ENCODE data around the gene REC114.
"Not testable (repeated sequence)": the region's sequence is repeated elsewhere in the genome, so short reads cannot be mapped to it uniquely, and the experiment has no call there.

REC114 gene

GRCh38 chr15:73442968-73443367, at the start of gene REC114:
TSS of gene REC114 (plus strand) at chr15:73443164. CDS start at chr15:73443186, 22 bp downstream.
- no peak for DNase-seq

DNA sequence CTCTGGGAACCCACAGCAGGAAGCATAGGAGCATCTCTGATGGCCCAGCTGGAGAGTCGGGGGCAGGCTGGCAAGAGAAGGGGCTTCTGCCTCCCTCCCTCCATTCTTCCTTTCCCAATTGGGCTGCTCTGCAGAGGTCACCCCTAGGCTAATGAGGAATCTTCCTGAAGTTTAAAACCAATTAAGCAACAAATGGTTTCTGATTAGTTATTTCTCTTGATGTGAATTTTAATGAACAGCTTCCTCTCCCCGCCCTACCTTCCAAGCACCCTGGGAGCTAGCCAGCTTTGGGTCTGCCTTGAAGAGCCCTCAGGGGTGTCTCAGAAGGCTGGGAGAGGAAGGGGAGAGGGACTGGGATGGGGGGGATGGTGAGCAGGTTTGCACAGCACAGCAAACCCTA, 49.6 kb upstream of the REC114 start:
- no peak for DNase-seq

GRCh38 chr15:73394782-73395181, 48.2 kb upstream of the REC114 start:
- DNase-seq, result no peak

- no peak for DNase-seq
These were observed 47.3 kb upstream of the REC114 start for GRCh38 chr15:73395671-73396070.

- DNase-seq, result no peak
These were observed 45.5 kb upstream of the REC114 start for GRCh38 chr15:73397461-73397860.

- no peak for DNase-seq
These were observed 44.1 kb upstream of the REC114 start for GRCh38 chr15:73398861-73399260.

- DNase-seq, result not testable (repeated sequence)
These were observed 42.7 kb upstream of the REC114 start for GRCh38 chr15:73400222-73400621.

GRCh38 chr15:73403171-73403570, 39.8 kb upstream of the REC114 start:
- no peak for DNase-seq

DNA sequence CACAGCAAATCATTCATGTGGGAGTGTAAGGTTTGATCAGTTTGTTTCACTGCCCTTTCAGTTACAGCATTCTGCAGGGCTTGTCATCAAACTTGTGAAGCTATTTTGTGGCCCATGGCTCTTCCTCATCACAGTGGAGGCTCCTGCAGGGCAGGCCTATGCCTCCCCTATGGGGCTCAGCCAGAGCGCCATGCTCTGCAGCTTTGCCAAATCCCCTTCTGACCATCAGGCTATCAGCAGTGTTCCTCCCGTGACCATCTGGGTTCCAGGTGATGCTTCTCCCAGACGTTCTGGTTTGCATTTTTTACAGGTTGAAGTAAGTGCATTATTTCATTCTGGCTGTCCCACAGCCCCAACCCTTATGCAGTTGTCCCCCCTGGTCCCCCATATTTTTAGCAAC, 28.1 kb upstream of the REC114 start:
- DNase-seq, result no peak

GRCh38 chr15:73424506-73424905, 18.5 kb upstream of the REC114 start:
- DNase-seq, result no peak

- no peak for DNase-seq
These were observed 17.5 kb upstream of the REC114 start for GRCh38 chr15:73425510-73425909.

GRCh38 chr15:73426323-73426994, 16.5 kb upstream of the REC114 start:
- no peak for DNase-seq

GRCh38 chr15:73431329-73431728, 11.6 kb upstream of the REC114 start:
- not testable (repeated sequence) for DNase-seq

GRCh38 chr15:73433873-73434272, 9.1 kb upstream of the REC114 start:
- DNase-seq, result no peak

- no peak for DNase-seq
These were observed 6.4 kb upstream of the REC114 start for GRCh38 chr15:73436613-73437012.

DNA sequence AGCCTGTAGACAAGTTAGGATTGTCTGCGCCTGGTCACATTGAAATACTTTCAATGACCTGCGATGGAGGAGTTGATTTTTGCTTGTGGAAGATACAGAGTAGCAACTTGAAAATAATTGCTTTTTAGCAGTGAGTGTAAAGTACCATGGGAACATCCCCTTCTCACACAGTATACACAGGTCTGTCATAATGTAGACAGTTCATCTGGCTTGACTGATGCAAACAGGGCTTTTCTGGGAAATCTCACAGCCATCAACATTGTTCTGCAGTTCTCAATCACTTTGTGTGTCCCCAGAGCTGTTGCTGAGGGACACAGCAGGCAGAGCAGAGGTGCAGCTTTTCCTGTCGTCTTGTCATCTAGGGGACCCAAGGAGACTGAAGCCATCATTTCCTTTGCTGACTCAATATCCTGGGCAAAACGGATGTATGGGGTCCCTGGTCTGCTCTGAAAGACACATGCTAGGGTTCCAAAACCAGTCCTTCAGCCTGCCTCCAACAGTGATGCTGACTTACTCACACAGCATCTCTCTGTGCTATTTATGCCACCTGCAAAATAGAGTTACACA, 5.3 kb upstream of the REC114 start:
- DNase-seq, result no peak

GRCh38 chr15:73438651-73439050, 4.3 kb upstream of the REC114 start:
- DNase-seq, result no peak

GRCh38 chr15:73440571-73440970, 2.4 kb upstream of the REC114 start:
- DNase-seq, result no peak

DNA sequence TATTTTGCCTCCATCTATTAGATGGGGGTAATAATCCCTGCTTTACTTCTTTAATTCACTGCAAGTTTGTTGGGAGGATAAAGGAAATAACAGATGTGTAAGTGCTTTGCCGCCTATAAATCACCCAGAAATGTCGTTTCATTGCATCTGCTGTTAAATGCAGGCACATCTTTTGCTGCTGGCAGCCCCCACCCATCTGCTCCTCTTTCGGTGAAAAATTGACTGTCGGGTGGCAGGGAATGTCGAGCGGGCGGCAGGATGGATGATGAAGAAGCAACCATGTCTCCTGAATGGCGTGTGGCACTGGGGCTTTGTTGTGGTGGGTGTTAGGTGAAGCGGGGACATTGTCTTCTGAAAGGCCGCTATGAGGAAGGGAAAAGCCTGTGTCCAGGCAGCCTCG, 543 bp upstream of the REC114 start:
- no peak for DNase-seq

DNA sequence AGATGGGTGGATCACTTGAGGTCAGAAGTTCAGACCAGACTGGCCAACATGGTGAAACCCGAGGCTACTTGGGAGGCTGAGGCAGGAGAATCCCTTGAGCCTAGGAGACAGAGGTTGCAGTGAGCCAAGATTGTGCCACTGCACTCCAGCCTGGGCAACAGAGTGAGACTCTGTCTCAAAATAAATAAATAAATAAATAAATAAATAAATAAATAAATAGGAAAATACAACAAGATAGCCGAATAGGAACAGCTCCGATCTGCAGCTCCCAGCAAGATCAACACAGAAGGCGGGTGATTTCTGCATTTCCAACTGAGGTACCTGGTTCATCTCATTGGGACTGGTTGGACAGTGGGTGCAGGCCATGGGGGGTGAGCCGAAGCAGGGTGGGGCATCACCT, 4.5 kb downstream of the REC114 start:
- DNase-seq, result not testable (repeated sequence)

DNA sequence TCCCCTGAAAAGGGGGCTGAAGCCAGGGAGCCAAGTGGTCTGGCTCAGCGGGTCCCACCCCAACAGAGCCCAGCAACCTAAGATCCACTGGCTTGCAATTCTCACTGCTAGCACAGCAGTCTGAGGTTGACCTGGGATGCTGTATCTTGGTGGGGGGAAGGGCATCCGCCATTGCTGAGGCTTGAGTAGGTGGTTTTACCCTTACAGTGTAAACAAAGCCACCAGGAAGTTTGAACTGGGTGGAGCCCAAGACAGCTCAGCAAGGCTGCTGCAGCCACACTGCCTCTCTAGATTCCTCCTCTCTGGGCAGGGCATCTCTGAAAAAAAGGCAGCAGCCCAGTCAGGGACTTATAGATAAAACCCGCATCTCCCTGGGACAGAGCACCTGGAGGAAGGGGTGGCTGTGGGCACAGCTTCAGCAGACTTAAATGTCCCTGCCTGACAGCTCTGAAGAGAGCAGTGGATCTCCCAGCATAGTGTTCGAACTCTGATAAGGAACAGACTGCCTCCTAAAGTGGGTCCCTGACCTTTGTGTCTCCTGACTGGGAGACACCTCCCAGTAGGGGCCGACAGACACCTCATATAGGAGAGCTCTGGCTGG, 5.3 kb downstream of the REC114 start:
- not testable (repeated sequence) for DNase-seq

DNA sequence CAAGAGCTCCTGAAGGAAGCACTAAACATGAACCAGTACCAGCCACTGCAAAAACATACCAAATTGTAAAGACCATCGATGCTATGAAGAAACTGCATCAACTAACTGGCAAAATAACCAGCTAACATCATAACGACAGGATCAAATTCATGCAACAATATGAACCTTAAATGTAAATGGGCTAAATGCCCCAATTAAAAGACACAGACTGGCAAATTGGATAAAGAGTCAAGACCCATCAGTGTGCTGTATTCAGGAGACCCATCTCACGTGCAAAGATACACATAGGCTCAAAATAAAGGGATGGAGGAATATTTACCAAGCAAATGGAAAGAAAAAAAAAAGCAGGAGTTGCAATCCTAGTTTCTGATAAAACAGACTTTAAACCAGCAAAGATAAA, 7.0 kb downstream of the REC114 start:
- DNase-seq, result not testable (repeated sequence)

GRCh38 chr15:73454096-73454495, 11.1 kb downstream of the REC114 start:
- no peak for DNase-seq

- no peak for DNase-seq
These were observed 12.9 kb downstream of the REC114 start for GRCh38 chr15:73455876-73456275.

GRCh38 chr15:73457334-73457733, 14.4 kb downstream of the REC114 start:
- no peak for DNase-seq

Data from SHP77 treated with DMSO at 0.1 percent for 48 hours (cell line).